Stimulated activated CD8-positive, alpha-beta memory T cell treated with anti-CD3 and anti-CD28 coated beads, Interleukin-7, amount 100 ng/mL, for 4 hours (primary cell): Measurements from ENCODE around the gene TAS1R3.

Experiments used
- DNase-seq, 2 donors: peaks; one replicate each; pipeline ENCODE4 v3.0.0-alpha.2; 2020; ENCODE audit warnings: low read depth in 2 of 2

The TAS1R3 gene

GRCh38 chr1:1340185-1340584 lies 9.1 kb downstream of the TAS1R3 start:
- DNase-seq: no peak

GRCh38 chr1:1340791-1341548 lies 9.9 kb downstream of the TAS1R3 start:
- DNase-seq: no peak

GRCh38 chr1:1341549-1342021 lies 10.5 kb downstream of the TAS1R3 start:
- DNase-seq: no peak

GRCh38 chr1:1342061-1342562 lies 11.0 kb downstream of the TAS1R3 start:
- DNase-seq: no peak

- DNase-seq: no peak
Measured at GRCh38 chr1:1342584-1343115, 11.6 kb downstream of the TAS1R3 start.

GRCh38 chr1:1343811-1344421 lies 12.8 kb downstream of the TAS1R3 start:
- no peak for DNase-seq

- DNase-seq: peak; percentile 23 to 57
Measured at GRCh38 chr1:1344655-1345361, 13.7 kb downstream of the TAS1R3 start.

- no peak for DNase-seq
Measured at GRCh38 chr1:1345384-1345783, 14.3 kb downstream of the TAS1R3 start.

- no peak for DNase-seq
Measured at GRCh38 chr1:1345860-1346500, 14.9 kb downstream of the TAS1R3 start.

GRCh38 chr1:1346501-1346890 lies 15.4 kb downstream of the TAS1R3 start:
- no peak for DNase-seq

- no peak for DNase-seq
Measured at GRCh38 chr1:1347026-1347595, 16.0 kb downstream of the TAS1R3 start.

GRCh38 chr1:1347663-1348419 lies 16.8 kb downstream of the TAS1R3 start:
- no peak for DNase-seq

- DNase-seq: no peak
Measured at GRCh38 chr1:1348420-1349255, 17.6 kb downstream of the TAS1R3 start.

GRCh38 chr1:1349256-1350012 lies 18.4 kb downstream of the TAS1R3 start, which contains the start of gene DVL1:
DVL1 (minus strand) TSS chr1:1349418; CDS start chr1:1349065, 353 bp downstream.
- peak; percentile 17 to 53 for DNase-seq

- no peak for DNase-seq
Measured at GRCh38 chr1:1351511-1352427, 20.7 kb downstream of the TAS1R3 start.

- no peak for DNase-seq
Measured at GRCh38 chr1:1352786-1353388, 21.8 kb downstream of the TAS1R3 start.

- DNase-seq: no peak
Measured at GRCh38 chr1:1353389-1354151, 22.5 kb downstream of the TAS1R3 start.
